HG02798 (cell line): ENCODE data around the gene MTCL1.

Experiments
- ATAC-seq: cut with Tn5 transposase; IDR thresholded peaks from one replicate; pipeline ENCODE4 v1.9.1; 2021; ENCODE audit warnings: mild to moderate bottlenecking; ENCODE audit not compliant: unreplicated experiment, poor library complexity

MTCL1 gene

GRCh38 chr18:8705238-8705960 lies at the start of gene MTCL1:
Gene MTCL1 (plus strand): TSS chr18:8705556. CDS start chr18:8705661, 105 bp downstream.
- peak; percentile 38 for ATAC-seq

DNA sequence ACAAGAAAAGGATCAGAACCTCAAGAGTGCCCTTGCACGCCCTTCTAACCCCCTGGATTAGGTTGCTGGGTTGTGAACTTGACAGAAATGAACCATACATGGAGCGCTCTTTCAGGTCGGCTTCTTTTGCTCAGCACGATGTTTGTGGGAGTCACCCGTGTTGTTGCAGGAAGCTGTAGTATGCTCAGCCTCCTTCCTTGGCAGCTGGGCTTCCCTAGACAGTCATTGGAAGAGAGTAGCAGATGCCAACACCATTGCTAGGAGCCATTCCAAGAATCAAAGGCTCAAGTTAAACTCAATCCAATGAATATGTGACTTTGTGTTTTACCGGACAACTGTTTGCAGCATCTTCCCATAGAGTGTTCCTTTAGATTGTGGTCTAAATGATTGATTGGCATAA lies 49.1 kb upstream of the MTCL1 start:
- ATAC-seq: no peak

DNA sequence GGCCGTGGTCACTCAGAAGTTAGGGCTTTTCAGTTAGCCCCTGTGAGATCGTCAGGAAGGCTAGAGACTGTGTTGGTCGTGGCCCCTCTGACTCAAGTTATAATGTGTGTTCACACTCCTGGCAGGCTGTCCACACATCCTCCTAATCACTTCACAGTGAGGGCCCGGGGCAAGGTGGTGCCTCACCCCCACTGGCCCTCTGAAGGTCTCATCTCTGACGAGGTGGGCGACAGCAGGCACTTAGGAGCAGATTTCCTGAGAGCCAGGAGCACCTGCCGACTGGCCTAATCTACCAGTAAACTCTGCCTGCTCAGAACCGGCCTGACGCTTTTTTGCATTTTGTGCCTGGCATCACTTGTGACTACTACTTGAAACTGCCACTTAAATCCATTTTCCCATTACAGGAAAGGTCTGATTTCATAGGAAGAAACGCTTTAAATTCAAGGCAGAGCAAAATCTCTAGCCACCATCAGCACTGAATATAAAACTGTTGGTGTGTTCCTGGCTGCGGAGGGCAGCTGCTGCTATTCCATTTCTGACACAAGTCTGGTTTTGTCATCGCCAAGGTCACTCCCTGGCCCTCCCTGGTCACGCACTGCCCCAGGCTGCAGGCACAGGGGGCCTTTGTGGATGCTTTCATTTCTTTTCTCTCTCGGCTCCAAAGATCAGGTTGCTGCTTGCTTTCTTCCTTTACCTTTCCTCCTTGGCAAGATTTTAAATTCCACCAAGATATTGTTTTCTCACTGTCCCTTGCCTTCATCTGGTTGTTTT lies 48.1 kb upstream of the MTCL1 start:
- ATAC-seq: no peak

- no peak for ATAC-seq
Observed at GRCh38 chr18:8657873-8658470, 47.4 kb upstream of the MTCL1 start.

- ATAC-seq: no peak
Observed at GRCh38 chr18:8658858-8659485, 46.4 kb upstream of the MTCL1 start.

DNA sequence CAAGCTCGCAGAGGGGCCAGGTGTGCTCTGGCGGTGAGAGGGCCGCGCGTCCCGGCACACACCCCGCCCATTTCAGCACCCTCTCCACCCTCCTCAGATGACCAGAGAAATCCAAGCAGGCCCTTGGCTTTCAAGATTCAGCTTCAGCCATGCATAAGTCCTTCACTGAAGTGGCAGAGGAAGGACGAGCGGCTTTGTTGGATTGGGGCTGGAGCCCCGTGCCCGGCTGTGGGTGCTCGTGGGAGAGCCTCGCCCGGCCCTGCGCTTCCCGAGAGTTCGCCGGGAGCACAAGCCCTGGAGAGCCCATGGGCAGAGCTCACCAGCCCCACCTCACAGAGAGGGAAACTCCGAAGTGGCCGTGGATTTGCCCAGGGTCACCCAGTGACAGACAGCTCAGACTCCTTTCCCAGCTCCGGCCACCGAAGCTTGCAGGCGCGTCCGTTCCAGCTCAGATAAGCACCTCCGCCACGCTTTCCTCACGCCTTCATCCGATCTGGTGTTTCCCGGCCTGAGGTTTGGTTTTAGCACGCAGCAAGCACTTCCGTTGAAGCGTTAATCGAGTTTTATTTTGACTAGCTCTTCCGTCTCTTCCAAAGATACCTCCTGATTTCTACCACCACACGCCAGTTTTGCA lies 45.6 kb upstream of the MTCL1 start:
- ATAC-seq: no peak

- ATAC-seq: no peak
Observed at GRCh38 chr18:8660316-8660715, 45.0 kb upstream of the MTCL1 start.

DNA sequence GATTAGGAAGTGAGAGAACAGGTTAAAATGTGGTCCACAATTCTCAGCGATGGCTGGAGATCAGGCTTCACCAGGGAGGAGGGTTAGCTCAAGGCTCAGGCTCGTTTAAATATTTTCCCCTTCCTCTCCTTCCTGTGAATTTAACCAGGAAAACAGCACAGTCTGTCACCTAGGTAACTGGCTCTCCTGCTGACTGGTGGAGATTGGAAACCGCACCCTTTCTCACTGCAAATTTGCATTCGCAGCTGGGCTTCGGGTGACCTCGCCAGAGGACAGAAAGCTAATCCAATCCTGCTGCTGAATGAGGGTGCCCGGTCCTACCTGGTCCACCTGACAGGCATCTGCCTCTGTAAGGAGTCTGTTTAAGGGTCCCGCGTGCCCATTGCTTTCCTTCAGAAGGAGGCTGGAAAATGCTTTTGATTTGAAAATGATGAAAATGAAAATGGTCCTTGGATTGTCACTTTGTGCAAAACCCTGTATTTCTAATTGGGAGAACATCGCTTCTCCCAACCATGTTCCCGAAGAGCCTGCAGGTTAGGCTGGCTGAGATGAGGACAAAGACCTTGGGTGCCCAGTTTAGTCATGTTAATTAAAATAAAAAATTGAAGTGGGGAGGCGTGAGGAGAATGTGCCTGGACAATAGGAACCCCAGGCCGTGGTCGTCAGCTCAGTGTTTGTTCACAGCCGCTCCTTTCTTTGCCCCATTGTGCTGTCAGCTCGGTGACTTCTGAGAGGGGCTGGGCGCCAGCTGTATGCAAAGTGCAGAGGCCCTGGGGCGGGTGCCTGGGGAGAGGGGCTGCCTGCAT lies 43.4 kb upstream of the MTCL1 start:
- ATAC-seq: peak; percentile 42

- no peak for ATAC-seq
Observed at GRCh38 chr18:8662560-8663255, 42.6 kb upstream of the MTCL1 start.

GRCh38 chr18:8667846-8668245 lies 37.5 kb upstream of the MTCL1 start:
- no peak for ATAC-seq

- ATAC-seq: no peak
Observed at GRCh38 chr18:8668381-8668780, 37.0 kb upstream of the MTCL1 start.

- no peak for ATAC-seq
Observed at GRCh38 chr18:8669571-8669970, 35.8 kb upstream of the MTCL1 start.

DNA sequence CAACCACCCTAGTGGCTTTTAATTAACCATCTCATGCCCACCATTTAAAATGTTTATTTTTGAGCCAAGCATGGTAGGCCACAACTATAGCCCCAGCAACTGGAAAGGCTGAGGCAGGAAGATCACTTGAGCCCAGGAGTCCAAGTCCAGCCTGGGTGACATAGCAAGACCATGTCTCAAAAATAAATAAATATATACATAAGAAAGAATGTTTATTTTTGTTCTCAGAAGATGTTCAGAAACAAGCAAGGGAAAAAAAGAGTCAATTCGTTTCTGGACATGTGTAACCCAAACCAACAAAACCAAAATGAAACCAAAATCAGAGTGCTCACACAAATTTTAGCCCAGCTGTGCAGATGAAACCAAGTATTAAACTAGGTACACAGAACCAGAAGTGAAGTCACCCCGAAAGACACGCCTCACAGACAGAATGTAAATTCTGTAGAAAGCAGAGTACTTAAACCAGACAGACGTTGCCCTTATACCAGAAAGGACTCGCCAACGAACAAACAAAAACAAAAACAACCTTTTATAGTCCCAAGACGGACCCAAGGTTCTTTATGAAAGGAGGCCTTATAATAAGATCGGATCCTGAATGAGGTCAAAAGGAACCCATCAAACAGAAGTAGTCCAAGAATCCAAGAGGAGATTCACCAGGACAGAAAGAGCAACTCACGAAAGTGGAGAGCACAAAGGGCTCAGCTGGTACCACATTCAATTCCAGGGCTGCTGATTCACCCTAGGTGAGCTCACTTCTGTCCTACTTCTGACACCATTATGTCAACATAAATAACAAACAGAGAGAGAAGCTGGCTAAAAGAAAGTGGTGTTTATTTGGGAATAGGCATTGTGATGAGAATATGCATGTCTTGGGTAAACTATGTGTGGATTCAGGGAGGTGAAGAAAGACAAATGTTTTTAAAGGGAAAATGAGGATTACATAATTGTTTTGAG lies 31.8 kb upstream of the MTCL1 start:
- peak; percentile 97 for ATAC-seq

DNA sequence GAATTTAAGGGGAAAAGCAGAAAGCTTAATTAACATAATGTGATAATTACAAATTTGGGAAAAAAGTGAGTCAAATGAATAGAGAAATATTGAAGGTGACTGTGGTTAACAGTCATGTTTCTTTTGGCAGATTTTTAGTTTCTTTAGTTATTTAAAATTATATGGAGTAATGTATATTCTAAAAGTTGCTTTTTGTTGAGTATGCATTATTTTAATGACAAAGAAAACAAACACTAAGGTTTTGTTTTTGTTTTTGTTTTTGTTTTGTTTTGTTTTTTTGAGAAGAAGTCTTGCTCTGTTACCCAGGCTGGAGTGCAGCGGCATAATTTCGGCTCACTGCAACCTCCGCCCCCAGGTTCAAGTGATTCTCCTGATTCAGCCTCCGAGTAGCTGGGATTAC lies 30.3 kb upstream of the MTCL1 start:
- ATAC-seq: no peak

- ATAC-seq: peak; percentile 68
Observed at GRCh38 chr18:8681196-8681595, 24.2 kb upstream of the MTCL1 start.

DNA sequence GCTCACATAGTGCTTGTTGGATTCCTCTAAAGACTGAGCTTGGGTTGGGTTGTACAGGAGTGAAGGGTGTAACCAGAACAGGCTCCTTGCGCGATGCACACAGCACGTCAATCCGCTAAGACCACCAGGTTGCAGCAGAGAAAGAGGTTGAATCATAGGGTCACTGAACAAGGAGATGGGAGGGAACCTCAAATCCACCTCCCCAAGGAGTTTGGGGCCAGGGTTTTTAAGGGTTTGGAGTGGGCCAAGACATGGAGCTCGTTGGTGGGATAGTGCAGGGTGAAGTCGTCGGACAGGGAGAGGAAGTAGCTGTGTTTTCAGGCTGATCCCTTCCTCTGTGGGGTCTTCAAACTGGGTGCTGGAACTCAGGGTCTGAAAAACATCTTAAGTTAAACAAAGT lies 20.8 kb upstream of the MTCL1 start:
- ATAC-seq: no peak

GRCh38 chr18:8685141-8685913 lies 20.0 kb upstream of the MTCL1 start:
- no peak for ATAC-seq
